HepG2 (cell line): Measurements from ENCODE around the gene CAMK2D. TPM values are rescaled to one million over a fixed set of nuclear protein-coding genes. Genes with fewer than 3 reads are reported as not detected.
A peak's percentile ranks its signal among the peaks of the same experiment; 100 is the strongest.

ENCODE experiments used
- ATAD3A ChIP-seq: sonication (generic); formaldehyde crosslinking; IDR thresholded peaks from 2 replicates; pipeline ENCODE4 v1.4.0; 2020; ENCODE audit warnings: missing genetic modification reagents
- CHD4 ChIP-seq: fragments of 200-600 bp; sonication (generic); IDR thresholded peaks from 2 replicates; pipeline ENCODE4 v1.7.0; 2017; ENCODE audit warnings: mild to moderate bottlenecking, low read length, borderline replicate concordance
- FOXA1 ChIP-seq, 2 experiments: fragments of 450-650 bp in 1 of 2; sonication (generic) in 1 of 2; formaldehyde crosslinking in 1 of 2; IDR thresholded peaks; 2 replicates each; pipeline versions ENCODE4 v1.4.0 to v1.6.1; 2016 to 2020; ENCODE audit warnings: missing genetic modification reagents in 1 of 2
- FOXP1 ChIP-seq, 2 experiments: fragments of 450-650 bp in 1 of 2; IDR thresholded peaks; 2 replicates each; pipeline ENCODE4 v1.6.1; 2017 to 2018; ENCODE audit warnings: antibody characterized with exemption in 1 of 2
- RBFOX2 ChIP-seq: fragments of 200-400 bp; formaldehyde crosslinking; IDR thresholded peaks from 2 replicates; pipeline ENCODE4 v1.6.1; 2017; ENCODE audit warnings: low read depth, mild to moderate bottlenecking, low read length
- RBM39 ChIP-seq: fragments of 200-400 bp; formaldehyde crosslinking; IDR thresholded peaks from one replicate; pipeline ENCODE4 v1.6.1; 2018; ENCODE audit warnings: antibody characterized with exemption, mild to moderate bottlenecking, low read depth, low read length; ENCODE audit not compliant: poor library complexity, severe bottlenecking
- SATB2 ChIP-seq: sonication (generic); formaldehyde crosslinking; IDR thresholded peaks from 2 replicates; pipeline ENCODE4 v1.5.0; 2020; ENCODE audit warnings: missing genetic modification reagents
- SCMH1 ChIP-seq: sonication (generic); formaldehyde crosslinking; IDR thresholded peaks from 2 replicates; pipeline ENCODE4 v1.9.0; 2021; ENCODE audit warnings: missing genetic modification reagents, mild to moderate bottlenecking, borderline replicate concordance
- ZBTB10 ChIP-seq: sonication (generic); formaldehyde crosslinking; IDR thresholded peaks from 2 replicates; pipeline ENCODE4 v1.4.0; 2020; ENCODE audit warnings: missing genetic modification reagents, borderline replicate concordance
- ZBTB34 ChIP-seq: sonication (generic); formaldehyde crosslinking; IDR thresholded peaks from 2 replicates; pipeline ENCODE4 v1.8.0; 2022; ENCODE audit warnings: mild to moderate bottlenecking, missing genetic modification reagents
- ZC3H4 ChIP-seq: sonication (generic); formaldehyde crosslinking; IDR thresholded peaks from 2 replicates; pipeline ENCODE4 v1.4.0; 2020; ENCODE audit warnings: missing genetic modification reagents, borderline replicate concordance
- ZNF331 ChIP-seq: sonication (generic); formaldehyde crosslinking; IDR thresholded peaks from 2 replicates; pipeline ENCODE4 v1.4.0; 2020; ENCODE audit warnings: missing genetic modification reagents
- ZNF407 ChIP-seq: sonication (generic); formaldehyde crosslinking; IDR thresholded peaks from one replicate; pipeline ENCODE4 v1.5.1; 2020; ENCODE audit warnings: mild to moderate bottlenecking, missing genetic modification reagents; ENCODE audit errors: not compliant biosample characterization
- ZNF724P ChIP-seq: sonication (generic); formaldehyde crosslinking; IDR thresholded peaks from 2 replicates; pipeline ENCODE4 v1.8.0; 2022; ENCODE audit warnings: missing genetic modification reagents, borderline replicate concordance
- ZNF772 ChIP-seq: sonication (generic); formaldehyde crosslinking; IDR thresholded peaks from 2 replicates; pipeline ENCODE4 v1.5.0; 2020; ENCODE audit warnings: mild to moderate bottlenecking, missing genetic modification reagents
- polyA plus RNA-seq, 8 experiments: library from polyadenylated mRNA; depleted of rRNA in 3 of 8; stranded (reverse) in 7 of 8; unstranded in 1 of 8; fragments of >200 nt; fragmentation: Illumina TruSeq in 4 of 8; extraction: Trizol in 4 of 8; gene quantifications; 2 replicates each; pipeline versions ENCODE4 v1.2.1 to v1.2.3, GENCODE V29; 2011 to 2016; ENCODE audit warnings: low read depth in 4 of 8, missing spikeins in 1 of 8, mixed read lengths in 1 of 8; ENCODE audit not compliant: insufficient read depth in 1 of 8
- total RNA-seq, 5 experiments: library from RNA; depleted of rRNA; stranded (reverse); fragments of >200 nt; fragmentation: Illumina TruSeq; extraction: Trizol; gene quantifications; 2 replicates each; pipeline ENCODE4 v1.2.3, GENCODE V29; 2016; ENCODE audit warnings: low read depth in 1 of 5
- TF ChIP-seq, protein P1 (sequence below): IDR thresholded peaks from 2 replicates; pipeline ENCODE4 v1.6.1; 2016; ENCODE audit warnings: low read depth, borderline replicate concordance

The CAMK2D gene
- total and polyA plus RNA-seq, 2 of the 13 experiments (the other 11 are each of a cell fraction or from before 2014, with no cell fraction given), result 18.0 to 65.4 TPM

DNA sequence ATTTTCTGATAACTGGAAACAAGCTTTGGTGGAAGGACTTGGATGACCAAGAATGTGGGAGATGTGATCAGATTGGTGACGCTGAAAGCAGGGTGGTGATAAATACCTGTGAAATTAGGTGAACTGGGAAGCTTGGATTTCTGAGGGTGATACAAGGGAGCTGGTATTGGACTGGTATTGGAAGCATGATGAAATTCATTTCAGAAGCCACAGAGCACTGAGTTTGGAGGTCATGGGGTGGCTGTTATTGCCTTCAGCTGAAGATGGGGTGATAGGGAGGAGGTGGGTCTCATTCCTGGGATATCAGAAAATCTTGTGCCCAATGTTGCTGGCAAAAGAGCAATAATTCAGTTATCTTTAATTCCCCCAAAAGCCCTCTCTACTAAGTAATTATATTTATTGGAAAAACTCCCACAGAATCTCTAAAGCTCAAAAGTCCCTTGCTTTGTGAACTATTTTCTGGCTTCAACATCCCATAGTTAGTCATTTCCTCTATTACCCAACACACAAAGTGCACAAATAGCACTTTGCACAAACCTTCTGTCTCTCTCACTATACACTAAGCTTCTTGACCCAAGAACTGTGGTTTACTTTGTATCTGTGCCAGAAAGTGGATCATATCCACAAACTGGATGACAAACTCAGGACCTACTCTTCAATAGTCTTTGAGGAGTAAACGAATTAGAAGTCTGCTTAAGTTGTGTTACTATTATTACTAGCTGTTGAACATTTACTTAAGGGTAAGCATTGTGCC lies 23.1 kb upstream of the CAMK2D start (continued):
- TF ChIP-seq ZNF724P (CRISPR knock-in tag) (no peak), FOXA1 (IDR thresholded peaks at IDR 0.05) (no peak), FOXA1 (CRISPR knock-in tag; IDR thresholded peaks at IDR 0.05) (peak; percentile 77), ZBTB34 (CRISPR knock-in tag) (no peak), ZNF407 (CRISPR knock-in tag) (no peak), RBFOX2 (no peak), ZC3H4 (CRISPR knock-in tag) (no peak), ZNF331 (CRISPR knock-in tag) (peak; percentile 40; the same call in 1 of the 2 replicates), SATB2 (no peak), ZBTB10 (no peak), ATAD3A (CRISPR knock-in tag) (no peak), SCMH1 (CRISPR knock-in tag) (no peak), ZNF772 (CRISPR knock-in tag) (no peak), CHD4 (no peak), RBM39 (no peak), FOXP1 (IDR thresholded peaks at IDR 0.05) (no peak), FOXP1 (CRISPR knock-in tag; IDR thresholded peaks at IDR 0.05) (peak; percentile 63; the same call in 1 of the 2 replicates)
- TF ChIP-seq, protein P1, sequence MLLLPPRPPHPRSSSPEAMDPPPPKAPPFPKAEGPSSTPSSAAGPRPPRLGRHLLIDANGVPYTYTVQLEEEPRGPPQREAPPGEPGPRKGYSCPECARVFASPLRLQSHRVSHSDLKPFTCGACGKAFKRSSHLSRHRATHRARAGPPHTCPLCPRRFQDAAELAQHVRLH, result no peak
